ENCODE measurements around the gene G6PC2.
"Not testable (repeated sequence)": the region's sequence is repeated elsewhere in the genome, so short reads cannot be mapped to it uniquely, and the experiment has no call there.

G6PC2 gene
- 0 reads per million in 2 donors for total RNA-seq

- no peak for DNase-seq
Measured at GRCh38 chr2:168901003-168901402, at the start of gene G6PC2. G6PC2 (plus strand) TSS chr2:168901291; CDS start chr2:168901332, 41 bp downstream.

GRCh38 chr2:168851674-168852320 lies 49.3 kb upstream of the G6PC2 start:
- no peak for DNase-seq

DNA sequence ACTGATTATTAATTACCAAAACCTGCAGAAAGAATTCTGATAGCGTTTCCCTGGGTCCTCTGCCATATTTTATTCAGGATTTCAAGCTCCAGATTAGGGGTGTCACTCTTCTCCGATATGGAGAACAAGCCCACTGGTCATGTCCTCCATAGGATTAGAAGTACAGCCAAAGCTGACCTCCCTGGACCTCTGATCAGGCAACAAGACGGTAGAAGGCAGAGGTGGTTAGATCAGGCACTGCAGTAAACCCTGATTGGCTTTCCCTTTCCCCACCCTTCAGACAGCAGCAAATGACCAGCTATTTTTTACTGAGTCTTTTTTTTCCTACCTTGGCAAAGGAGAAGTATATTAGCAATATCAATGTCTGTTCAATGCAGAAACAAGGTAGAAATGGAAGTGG lies 48.6 kb upstream of the G6PC2 start:
- DNase-seq: no peak

GRCh38 chr2:168853471-168853870 lies 47.6 kb upstream of the G6PC2 start:
- DNase-seq: no peak

- no peak for DNase-seq
Measured at GRCh38 chr2:168854651-168855050, 46.4 kb upstream of the G6PC2 start.

DNA sequence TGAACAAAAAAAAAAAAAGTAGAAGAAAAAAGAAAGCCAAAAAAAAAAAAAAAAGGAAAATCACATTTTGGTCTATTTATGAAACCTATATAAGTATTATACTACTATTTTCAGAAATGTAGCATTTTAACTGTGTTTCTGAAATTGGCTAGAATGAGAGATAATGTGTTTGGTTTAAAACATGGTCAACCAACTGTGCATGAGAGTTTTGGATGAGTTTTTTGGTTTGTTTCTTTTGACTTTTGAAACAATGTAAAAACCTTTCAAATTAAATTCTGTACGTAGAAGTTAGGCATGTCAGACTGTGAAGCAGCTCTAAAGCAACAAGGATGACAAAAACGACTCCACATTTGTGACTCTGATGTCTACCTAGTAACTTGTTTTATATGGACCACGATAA lies 45.5 kb upstream of the G6PC2 start:
- no peak for DNase-seq

GRCh38 chr2:168858146-168858545 lies 42.9 kb upstream of the G6PC2 start:
- no peak for DNase-seq

DNA sequence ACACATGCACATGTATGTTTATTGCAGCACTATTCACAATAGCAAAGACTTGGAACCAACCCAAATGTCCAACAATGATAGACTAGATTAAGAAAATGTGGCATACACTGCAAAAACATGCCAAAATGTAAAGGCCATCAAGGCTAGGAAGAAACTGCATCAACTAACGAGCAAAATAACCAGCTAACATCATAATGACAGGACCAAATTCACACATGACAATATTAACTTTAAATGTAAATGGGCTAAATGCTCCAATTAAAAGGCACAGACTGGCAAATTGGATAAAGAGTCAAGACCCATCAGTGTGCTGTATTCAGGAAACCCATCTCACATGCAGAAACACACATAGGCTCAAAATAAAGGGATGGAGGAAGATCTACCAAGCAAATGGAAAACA lies 33.9 kb upstream of the G6PC2 start:
- DNase-seq: not testable (repeated sequence)

- not testable (repeated sequence) for DNase-seq
Measured at GRCh38 chr2:168870369-168870768, 30.7 kb upstream of the G6PC2 start.

DNA sequence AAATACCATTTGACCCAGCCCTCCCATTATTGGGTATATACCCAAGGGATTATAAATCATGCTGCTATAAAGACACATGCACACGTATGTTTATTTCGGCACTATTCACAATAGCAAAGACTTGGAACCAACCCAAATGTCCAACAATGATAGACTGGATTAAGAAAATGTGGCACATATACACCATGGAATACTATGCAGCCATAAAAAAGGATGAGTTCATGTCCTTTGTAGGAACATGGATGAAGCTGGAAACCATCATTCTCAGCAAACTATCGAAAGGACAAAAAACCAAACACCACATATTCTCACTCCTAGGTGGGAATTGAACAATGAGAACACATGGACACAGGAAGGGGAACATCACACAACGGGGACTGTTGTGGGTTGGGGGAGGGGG lies 30.3 kb upstream of the G6PC2 start:
- DNase-seq: not testable (repeated sequence)

- no peak for DNase-seq
Measured at GRCh38 chr2:168874368-168875054, 26.6 kb upstream of the G6PC2 start.

DNA sequence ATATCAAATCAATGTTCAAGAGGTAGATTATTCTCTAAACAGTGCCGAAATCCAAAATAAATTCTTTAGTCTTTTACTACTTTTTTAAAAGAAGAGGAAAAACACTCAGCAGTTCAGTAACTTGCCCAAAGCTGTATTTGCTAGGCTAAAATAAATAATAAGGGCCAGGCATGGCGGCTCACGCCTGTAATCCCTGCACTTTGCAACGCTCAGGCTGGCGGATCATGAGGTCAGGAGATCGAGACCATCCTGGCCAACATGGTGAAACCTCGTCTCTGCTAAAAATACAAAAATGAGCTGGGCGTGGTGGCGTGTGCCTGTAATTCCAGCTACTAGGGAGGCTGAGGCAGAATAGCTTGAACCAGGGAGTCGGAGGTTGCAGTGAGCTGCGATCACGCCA lies 18.9 kb upstream of the G6PC2 start:
- DNase-seq: not testable (repeated sequence)

DNA sequence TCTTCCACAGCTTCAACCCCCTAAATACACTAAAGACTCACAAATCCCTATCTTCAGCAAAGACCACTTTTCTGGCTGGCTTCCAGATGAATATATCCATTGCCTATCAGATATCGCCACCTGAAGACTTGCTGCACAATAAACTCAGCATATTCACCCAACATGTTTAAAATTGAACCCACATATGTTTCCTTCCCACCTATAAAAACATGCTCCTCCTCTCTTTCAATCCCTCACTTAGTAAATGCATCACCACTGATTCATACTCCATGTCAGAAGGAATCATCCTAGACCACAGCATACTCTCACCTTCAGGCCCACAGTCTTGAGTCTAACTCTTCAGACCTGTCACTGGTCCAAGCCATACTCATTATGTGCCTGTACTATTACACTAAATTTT lies 16.1 kb upstream of the G6PC2 start:
- no peak for DNase-seq

DNA sequence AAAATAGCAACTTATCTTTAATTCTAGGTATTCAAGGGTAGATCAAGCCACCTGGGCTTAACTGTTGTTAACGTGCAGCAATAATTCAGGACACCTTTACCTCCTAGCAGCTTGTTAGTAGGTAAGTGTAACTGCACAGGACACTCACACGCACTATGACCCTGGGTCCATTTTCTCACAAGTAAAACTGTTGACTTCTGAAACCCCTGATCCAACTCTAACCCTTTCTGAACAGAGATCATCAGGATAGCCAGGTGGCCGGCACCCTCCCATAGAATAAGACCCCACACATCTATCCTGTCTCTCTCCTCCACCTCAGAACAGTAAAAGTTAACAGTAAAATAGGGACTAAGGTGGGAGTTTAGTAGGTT lies 11.5 kb upstream of the G6PC2 start:
- no peak for DNase-seq

DNA sequence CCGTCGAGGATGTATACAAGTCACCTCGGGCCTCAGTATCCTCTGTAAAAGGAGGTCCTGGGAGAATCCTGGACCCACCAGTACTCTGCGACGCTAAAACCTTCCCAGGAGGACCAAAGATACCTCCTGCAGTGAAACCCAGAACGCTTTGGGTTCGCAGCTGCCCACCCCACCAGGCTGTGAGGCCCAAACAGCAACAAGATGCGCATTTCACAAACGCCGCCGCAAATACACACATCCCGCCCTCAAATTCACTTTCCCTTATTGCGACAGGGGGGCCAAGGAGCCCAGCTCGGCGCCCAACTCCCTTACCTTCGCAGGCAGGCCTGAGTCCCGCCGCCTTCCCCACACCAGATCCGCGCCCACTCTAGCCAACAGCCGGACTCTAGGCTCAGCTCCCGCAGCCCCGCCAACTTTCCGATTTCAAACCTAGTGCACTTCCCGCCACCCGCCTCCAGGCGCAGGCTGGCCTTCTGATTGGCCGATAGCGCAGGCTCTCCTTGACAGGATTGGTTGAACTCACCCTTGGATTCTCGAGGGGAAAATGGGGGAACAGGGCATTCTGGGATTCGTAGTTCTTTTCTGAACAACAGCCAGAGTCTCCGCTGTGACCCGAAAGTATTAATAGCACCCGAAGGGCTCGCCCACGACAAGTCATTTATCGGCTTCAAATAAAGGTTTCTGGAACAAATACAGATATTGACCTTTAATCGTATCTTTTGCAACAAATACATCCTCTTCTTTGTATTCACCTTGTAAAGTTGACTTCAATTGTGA lies 10.9 kb upstream of the G6PC2 start, which contains the start of gene SPC25:
TSS of gene SPC25 (minus strand) at position 425 of the 777 bp plus-strand sequence. CDS start 911 bp downstream, outside the sequence.
- DNase-seq: peak; percentile 38

DNA sequence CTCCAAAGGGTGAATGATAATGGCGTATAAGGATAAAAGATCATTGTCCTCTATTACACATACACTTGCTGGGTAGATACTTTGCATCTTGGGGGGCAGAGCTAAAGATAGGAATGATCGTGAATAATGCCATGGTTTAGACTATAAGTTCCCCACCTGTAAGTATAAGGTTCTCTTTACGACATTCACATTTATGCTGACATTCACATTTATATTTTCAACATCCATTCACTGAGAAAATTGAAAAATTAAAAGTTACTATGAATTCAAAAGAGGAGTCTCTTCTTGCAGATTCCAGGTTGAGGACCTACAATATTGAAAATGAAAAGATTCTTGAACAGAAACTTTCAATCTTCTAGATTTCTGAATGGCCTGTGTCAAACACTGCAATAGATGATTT lies 8.8 kb upstream of the G6PC2 start:
- DNase-seq: no peak

- no peak for DNase-seq
Measured at GRCh38 chr2:168894101-168894500, 7.0 kb upstream of the G6PC2 start.

DNA sequence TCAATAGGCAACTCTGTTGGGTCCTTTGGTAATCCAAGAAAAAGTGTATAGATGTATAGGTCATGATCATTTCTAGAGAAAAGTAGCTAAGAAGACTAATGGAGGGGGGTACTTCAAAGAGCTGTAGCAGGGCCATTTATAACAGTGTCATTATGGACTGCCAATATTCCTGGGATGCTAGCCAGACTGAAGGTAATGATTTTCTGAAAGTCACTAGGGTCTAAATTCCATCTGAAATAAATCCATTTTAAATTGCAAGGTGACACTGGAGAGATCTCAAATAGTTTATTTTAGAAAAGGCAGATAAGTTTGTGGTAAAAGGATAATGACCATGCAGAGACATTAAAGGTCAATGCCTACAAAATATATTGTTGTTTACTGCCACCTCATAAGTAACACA lies 6.4 kb upstream of the G6PC2 start:
- DNase-seq: no peak

DNA sequence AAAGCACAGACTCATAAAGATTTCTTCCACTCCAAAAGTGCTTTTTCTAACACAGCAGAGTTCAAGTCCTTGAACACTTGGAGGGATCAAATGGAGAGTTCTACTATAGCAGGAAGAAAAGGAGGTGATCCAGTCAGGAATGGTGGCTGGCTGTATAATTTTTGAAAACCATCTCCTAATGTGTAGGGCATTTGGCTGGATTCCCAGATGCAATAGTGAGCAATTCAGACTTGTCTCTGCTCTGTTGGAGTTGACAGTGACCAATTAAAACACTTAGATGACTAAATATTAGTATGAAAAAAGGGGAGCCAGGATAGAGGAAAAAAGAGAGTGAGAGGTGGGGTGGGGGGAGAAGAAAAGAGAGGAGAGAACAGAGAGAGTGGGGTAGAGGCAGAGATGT lies 5.3 kb upstream of the G6PC2 start:
- DNase-seq: no peak

GRCh38 chr2:168896783-168897182 lies 4.3 kb upstream of the G6PC2 start:
- no peak for DNase-seq

DNA sequence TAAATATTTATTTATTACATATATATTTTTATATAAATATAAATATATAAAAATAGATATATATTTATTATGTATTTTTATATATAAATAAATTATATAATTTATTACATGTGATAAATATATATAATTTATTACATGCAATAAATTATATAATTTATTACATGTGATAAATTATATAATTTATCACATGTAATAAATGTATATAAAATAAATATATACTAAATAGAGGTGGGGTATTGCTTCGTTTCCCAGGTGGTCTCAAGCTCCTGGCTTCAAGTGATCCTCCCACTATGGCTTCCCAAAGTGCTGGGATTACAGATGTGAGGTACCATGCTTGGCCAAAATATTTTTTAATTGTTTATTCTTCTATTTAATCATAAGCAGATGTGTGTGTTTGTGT lies 3.6 kb upstream of the G6PC2 start:
- DNase-seq: no peak

DNA sequence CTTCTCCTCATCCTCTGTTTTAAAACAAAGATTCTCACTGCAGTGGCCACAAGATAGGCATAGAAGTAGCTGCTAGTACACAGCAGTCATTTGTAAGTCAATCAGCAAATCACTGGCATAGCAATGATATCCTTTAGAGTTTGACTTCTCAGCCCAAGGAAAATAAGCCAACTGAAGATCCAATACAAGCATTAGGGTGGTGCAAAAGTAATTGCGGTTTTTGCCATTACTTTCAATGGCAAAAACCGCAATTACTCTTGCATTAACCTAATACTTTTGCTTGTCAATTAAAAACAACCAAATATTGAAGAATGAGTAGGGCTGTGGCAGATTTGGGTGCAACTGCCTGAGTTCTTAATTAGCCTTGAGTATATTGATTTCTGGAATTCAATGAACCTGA lies 2.8 kb downstream of the G6PC2 start:
- no peak for DNase-seq

DNA sequence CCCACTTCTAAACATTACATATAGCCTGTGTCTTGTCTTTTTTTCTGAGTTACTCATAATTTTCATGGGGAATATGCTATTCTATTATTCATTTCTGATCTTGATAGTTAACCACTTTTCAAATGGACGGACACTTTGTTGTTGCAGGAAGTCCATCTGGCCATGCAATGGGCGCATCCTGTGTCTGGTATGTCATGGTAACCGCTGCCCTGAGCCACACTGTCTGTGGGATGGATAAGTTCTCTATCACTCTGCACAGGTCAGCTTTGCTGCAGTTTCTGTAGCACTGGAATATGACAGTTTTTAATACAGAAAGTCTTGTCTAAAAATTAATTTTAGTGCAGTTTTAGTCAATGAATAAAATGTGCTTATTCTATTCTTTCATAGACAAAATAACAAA lies 3.3 kb downstream of the G6PC2 start:
- no peak for DNase-seq

All from activated gamma-delta T cell (primary cell).